HG02798 (cell line): ENCODE measurements around the gene SLC17A9.

ENCODE experiments used
- ATAC-seq: cut with Tn5 transposase; IDR thresholded peaks from one replicate; pipeline ENCODE4 v1.9.1; 2021; ENCODE audit warnings: mild to moderate bottlenecking; ENCODE audit not compliant: unreplicated experiment, poor library complexity

SLC17A9 gene

GRCh38 chr20:62937268-62938104 lies 15.0 kb upstream of the SLC17A9 start:
- peak; percentile 92 for ATAC-seq

DNA sequence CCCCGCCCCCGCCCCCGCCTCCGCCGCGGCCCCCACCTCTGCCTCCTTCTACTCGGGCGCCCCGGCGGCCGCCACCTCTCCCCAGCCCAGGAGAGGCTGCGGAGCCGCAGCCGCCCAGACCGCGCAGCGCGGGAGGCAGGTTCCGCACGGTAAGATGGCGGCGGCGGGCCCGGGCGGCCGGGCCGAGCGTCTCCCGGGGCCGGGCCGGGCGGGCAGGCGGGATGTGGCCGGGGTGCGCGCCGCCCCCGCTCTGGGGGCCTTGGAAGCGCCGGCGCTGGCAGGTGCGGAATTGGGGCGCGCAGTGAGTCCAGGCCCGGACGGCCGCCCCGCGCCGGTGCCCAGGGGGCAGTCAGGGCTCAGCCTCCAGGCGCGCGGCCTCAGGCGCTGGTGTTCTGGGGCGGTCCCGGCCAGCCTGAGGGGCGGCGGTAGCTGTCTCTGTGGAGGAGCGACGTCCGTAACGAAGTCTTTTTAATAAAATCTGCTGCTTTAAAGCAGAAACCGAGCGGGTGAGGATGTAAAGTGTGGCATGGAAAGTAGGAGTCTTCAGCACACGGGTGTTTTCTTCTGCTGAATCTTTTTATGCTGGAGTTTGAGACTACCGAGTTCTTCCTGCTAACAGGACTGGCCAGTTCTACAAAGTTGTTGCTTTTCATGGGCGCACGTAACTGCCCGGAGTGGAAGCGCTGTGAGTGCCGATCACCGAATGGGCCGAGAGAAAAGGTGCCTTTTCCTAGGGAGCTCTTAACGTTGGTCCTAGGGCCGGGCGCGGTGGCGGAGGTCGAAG lies 14.2 kb upstream of the SLC17A9 start, which contains the start of gene GID8:
Gene GID8 (plus strand): TSS at position 43 of the 784 bp plus-strand sequence. CDS start 3,356 bp downstream, outside the sequence.
- ATAC-seq, result peak; percentile 47

GRCh38 chr20:62940875-62941274 lies 11.6 kb upstream of the SLC17A9 start:
- no peak for ATAC-seq

DNA sequence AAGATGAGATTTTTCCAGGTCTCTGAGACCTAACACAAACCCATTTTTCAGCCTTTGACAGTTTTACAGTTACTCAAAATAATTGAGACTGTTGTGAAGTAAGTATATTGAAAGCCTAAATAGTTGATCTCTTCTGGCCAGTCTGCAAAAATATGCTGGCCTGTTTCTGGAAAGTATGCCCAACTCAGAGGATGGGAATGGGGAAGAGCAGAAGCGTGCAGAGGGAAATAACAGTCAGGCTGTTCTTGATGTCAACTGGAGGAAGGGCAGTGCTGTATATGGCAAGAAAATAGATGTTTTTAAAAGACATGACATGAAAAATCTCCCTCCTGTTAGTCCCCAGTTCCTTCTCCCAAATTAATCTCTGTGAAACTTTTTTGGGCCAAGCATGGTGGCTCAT lies 10.7 kb upstream of the SLC17A9 start:
- ATAC-seq, result no peak

DNA sequence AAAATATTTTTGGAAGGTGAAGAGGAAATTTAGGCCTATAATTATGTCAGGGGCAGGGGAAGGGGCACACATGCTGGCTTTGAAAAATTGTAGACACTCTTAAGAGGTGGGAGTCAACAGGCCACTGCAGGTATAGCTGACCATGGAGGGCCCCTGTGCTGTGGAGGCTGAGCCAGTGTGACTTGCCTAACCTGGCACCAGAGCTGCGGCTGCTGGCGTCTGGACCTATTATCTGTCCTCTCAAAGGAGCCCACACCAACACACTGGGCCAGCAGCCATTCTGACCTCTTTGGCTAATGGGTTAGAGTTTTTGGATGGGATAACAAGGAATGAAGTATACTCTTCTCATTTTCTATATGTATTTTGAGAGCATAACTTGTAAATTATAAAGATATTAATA lies 10.1 kb upstream of the SLC17A9 start:
- ATAC-seq, result no peak

DNA sequence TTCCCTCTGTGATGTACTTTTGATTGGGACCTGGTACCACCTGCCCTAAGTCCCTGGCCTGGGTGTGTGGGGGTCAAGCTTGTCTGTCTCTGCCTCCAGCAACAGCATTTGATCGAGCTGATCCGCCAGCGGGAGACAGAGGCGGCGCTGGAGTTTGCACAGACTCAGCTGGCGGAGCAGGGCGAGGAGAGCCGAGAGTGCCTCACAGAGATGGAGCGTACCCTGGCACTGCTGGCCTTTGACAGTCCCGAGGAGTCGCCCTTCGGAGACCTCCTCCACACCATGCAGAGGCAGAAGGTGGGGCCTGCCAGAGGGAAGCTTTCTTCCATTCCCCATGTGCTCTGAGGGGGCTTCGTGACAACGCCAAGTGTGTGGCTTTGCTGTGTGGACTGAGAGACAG lies 9.1 kb upstream of the SLC17A9 start:
- ATAC-seq, result no peak

DNA sequence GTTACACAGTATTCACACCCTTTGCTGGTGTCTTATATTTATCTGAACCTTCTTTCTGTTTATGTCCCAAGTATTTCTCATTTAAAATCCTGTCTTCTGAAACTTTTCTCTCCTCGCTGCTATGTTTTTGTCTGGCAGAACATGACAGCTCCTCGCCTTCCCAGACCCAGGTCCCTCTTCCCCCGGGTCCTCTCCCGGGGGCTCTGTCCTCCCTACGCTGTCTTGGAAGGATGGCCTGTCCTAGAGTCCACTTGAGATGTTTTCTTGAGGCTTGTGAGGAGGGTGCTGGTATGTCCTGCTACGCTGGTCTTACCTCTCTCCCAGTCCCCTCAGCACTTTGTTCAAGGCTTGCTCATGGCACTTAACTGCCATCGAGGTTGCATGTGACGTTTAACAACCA lies 8.3 kb upstream of the SLC17A9 start:
- no peak for ATAC-seq

- no peak for ATAC-seq
These were observed 7.8 kb upstream of the SLC17A9 start for GRCh38 chr20:62944746-62945145.

DNA sequence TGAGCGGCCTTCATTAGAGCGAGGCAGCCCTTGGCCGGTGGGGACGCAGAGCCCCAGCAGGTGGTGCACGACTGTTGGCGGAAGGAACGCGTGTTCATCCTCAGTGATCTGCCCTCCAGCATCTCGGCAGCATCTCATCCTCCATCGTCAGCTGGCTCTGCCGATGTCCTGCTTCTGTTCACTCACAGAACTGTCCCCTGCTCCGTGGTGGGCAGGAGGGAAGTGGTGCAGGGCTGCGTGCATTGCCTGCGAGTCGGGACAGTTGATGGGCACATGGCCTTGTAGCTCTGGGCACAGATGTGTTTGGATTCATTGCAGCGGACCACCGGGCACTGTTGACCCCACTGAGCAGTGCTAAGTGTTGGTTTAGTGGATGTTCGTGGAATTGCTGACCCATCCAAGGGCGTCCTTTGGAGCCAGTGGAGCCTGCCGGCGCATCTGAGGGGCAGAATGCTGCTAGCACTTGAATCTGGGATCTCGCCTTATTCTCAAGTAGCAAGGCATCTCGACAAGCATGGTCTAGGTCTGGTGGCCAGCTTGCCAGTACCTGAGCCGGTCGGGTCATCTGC lies 6.7 kb upstream of the SLC17A9 start:
- no peak for ATAC-seq

DNA sequence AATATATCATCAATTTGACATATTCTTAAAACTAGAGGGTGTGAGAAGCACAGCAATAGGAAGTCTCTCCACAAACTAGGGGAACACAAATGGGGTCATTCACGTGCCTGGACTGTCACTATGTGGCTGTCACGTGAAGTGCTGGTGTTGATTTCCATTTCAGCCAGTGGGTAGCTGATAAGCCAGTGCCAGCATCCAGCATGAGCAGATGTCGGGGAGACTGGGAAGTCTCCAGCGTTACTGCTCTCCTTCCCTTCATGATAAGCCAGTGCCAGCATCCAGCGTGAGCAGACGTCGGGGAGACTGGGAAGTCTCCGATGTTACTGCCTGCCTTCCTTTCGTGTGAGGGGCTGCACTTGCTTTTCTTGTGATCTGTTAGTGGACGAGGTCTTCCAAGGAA lies 5.6 kb upstream of the SLC17A9 start:
- no peak for ATAC-seq

- no peak for ATAC-seq
These were observed 4.8 kb upstream of the SLC17A9 start for GRCh38 chr20:62947532-62948300.

- no peak for ATAC-seq
These were observed 3.2 kb upstream of the SLC17A9 start for GRCh38 chr20:62949153-62949821.

- ATAC-seq, result no peak
These were observed 2.5 kb upstream of the SLC17A9 start for GRCh38 chr20:62949962-62950361.

- ATAC-seq, result no peak
These were observed 1.8 kb upstream of the SLC17A9 start for GRCh38 chr20:62950741-62951140.

GRCh38 chr20:62951143-62951895 lies 1.2 kb upstream of the SLC17A9 start:
- no peak for ATAC-seq

DNA sequence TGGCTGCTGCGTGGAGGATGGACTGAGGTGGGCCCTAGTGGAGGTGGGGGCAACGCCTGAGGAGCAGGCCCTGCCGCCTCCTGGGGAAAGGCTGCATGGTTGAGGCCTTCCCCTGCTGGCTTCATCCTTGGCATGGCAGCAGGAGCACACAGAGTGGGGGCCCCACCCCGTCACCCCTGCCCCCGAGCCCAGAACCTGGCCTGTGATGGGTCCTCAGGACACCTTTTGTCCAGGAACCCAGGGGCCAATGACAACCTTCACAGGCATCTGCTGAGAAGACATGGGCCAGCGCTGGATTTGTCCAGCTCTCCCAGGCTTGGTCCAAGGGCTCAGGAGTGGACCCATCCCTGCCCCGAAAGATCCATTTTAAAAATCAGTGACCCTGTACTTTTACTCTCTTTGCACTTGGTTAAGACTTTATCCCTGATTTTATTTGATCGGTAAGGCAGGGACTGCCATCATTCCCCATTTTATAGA lies 575 bp upstream of the SLC17A9 start:
- no peak for ATAC-seq

DNA sequence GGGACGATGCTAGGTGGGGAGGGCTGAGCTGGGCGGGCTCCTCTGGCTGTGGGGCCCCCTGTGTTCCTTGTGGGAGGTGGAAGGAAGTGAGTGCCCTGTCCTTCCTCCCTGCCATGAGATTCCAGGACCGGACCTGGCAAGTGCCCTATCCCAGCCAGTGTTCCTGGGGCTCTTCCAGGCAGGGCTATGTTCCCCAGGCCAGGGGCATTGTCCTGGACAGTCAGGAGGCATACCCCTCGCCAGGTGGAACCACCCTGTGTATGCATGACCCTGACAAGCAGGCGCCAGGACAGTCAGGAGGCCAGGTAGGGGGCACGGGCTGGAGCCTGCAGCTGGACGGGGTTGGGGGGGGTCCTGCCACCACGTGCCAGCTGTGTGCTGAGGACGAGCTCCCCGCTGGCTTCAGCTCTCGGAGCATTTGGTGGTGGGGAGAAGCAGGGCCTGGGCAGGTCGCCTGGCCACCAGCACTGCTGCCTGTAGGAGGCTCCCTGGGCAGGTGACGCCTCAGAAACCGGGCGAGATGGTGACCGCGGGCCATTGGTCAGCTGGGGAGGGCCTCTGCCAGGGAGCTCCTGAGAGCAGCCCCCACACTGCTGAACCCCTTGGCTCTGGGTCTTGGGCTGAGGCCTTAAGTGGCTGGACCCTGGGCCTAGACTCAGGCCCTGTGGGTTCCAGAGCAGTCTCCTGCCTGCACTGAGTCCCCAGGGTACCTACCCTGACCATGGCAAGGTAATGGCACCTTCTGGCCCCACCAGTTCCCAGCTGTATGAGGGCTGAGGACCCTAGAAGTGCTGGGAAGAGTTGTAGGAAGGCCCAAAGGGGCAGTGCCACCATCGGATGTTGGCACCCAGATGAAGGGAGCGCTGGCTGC lies 694 bp downstream of the SLC17A9 start:
- ATAC-seq, result no peak
